ENCODE data around the gene NAV2.
A peak's percentile ranks its signal among the peaks of the same experiment; 100 is the strongest.

Gene NAV2

GRCh38 chr11:19712281-19713195 is at the start of gene NAV2:
Gene NAV2, plus strand, starts transcription at chr11:19712837. Its CDS starts 859 bp downstream, at chr11:19713696.
- H3K9me3 ChIP-seq, result no peaks in the 10 kb centered on the region
- peaks cover 83% of the 10 kb centered on the region for H3K27me3 ChIP-seq
- H3K4me1 ChIP-seq (ENCODE audit: control insufficient read depth in 1 of 2, insufficient read depth in 1 of 2, low read depth in 1 of 2, low read length in 1 of 2), result peaks cover 20 to 27% of the 10 kb centered on the region in 2 experiments
- peak within 1 kb of the TSS; percentile 59 to 64 for H3K4me3 ChIP-seq (ENCODE audit: low read depth in 1 of 2, low read length in 1 of 2)
- H3K27ac ChIP-seq, result no peak within 1 kb of the TSS
- TF ChIP-seq CTCF (IDR thresholded peaks at IDR 0.05), result no peak
- H3K36me3 ChIP-seq, result no peaks in the 10 kb centered on the region

- no peak overlapping the region for H3K27ac ChIP-seq
- no peak overlapping the region for H3K4me3 ChIP-seq (ENCODE audit: low read depth in 1 of 2, low read length in 1 of 2)
- H3K4me1 ChIP-seq (ENCODE audit: control insufficient read depth in 1 of 2, insufficient read depth in 1 of 2, low read depth in 1 of 2, low read length in 1 of 2), result no peaks in the 10 kb centered on the region
- no peaks in the 10 kb centered on the region for H3K9me3 ChIP-seq
- peaks cover 15% of the 10 kb centered on the region for H3K27me3 ChIP-seq
- no peak for TF ChIP-seq CTCF (IDR thresholded peaks at IDR 0.05)
- H3K36me3 ChIP-seq, result no peaks in the 10 kb centered on the region
Observed at GRCh38 chr11:19663206-19663605, 49.4 kb upstream of the NAV2 start.

- no peak overlapping the region for H3K4me3 ChIP-seq (ENCODE audit: low read depth in 1 of 2, low read length in 1 of 2)
- H3K36me3 ChIP-seq, result no peaks in the 10 kb centered on the region
- no peaks in the 10 kb centered on the region for H3K9me3 ChIP-seq
- H3K27ac ChIP-seq, result no peak overlapping the region
- H3K4me1 ChIP-seq (ENCODE audit: control insufficient read depth in 1 of 2, insufficient read depth in 1 of 2, low read depth in 1 of 2, low read length in 1 of 2), result no peaks in the 10 kb centered on the region
- peaks cover 15% of the 10 kb centered on the region for H3K27me3 ChIP-seq
- no peak for TF ChIP-seq CTCF (IDR thresholded peaks at IDR 0.05)
Observed at GRCh38 chr11:19664886-19665548, 47.6 kb upstream of the NAV2 start.

- H3K9me3 ChIP-seq, result no peaks in the 10 kb centered on the region
- H3K27ac ChIP-seq, result no peak overlapping the region
- H3K36me3 ChIP-seq, result no peaks in the 10 kb centered on the region
- H3K4me3 ChIP-seq (ENCODE audit: low read depth in 1 of 2, low read length in 1 of 2), result no peak overlapping the region
- peaks cover 15% of the 10 kb centered on the region for H3K27me3 ChIP-seq
- TF ChIP-seq CTCF (IDR thresholded peaks at IDR 0.05), result no peak
- H3K4me1 ChIP-seq (ENCODE audit: control insufficient read depth in 1 of 2, insufficient read depth in 1 of 2, low read depth in 1 of 2, low read length in 1 of 2), result no peaks in the 10 kb centered on the region
Observed at GRCh38 chr11:19666951-19667350, 45.7 kb upstream of the NAV2 start.

- Histone ChIP-seq H3K4me3 (ENCODE audit: low read depth in 1 of 2, low read length in 1 of 2) (no peak overlapping the region), H3K9me3 (no peaks in the 10 kb centered on the region), H3K27ac (no peak overlapping the region), H3K27me3 (peaks cover 15% of the 10 kb centered on the region), H3K36me3 (no peaks in the 10 kb centered on the region), H3K4me1 (ENCODE audit: control insufficient read depth in 1 of 2, insufficient read depth in 1 of 2, low read depth in 1 of 2, low read length in 1 of 2) (no peaks in the 10 kb centered on the region)
- no peak for TF ChIP-seq CTCF (IDR thresholded peaks at IDR 0.05)
Observed at GRCh38 chr11:19669511-19669910, 43.1 kb upstream of the NAV2 start.

All from neutrophil (primary cell).